Hepatocyte (in vitro differentiated cells): ENCODE measurements around the gene HECW1. TPM values are rescaled to one million over a fixed set of nuclear protein-coding genes. Genes with fewer than 3 reads are reported as not detected.
"Not testable (repeated sequence)": the region's sequence is repeated elsewhere in the genome, so short reads cannot be mapped to it uniquely, and the experiment has no call there.

ENCODE experiments used
- DNase-seq: peaks from one replicate; pipeline ENCODE4 v3.0.0-alpha.2; 2016; ENCODE audit warnings: low spot score
- H2AFZ ChIP-seq: fragments of 200-600 bp; sonication (generic); 2 replicates; pipeline ENCODE4 v1.6.0; 2016; ENCODE audit warnings: antibody characterized with exemption, mild to moderate bottlenecking
- H3K27ac ChIP-seq: fragments of 200-600 bp; sonication (generic); 2 replicates; pipeline ENCODE4 v1.5.1; 2016; ENCODE audit warnings: mild to moderate bottlenecking
- H3K27me3 ChIP-seq: fragments of 200-600 bp; sonication (generic); 2 replicates; pipeline ENCODE4 v1.6.1; 2016
- H3K36me3 ChIP-seq: fragments of 200-600 bp; sonication (generic); replicated peaks from 2 replicates; pipeline ENCODE4 v1.5.1; 2016; ENCODE audit warnings: low read depth; ENCODE audit not compliant: insufficient read depth
- H3K4me1 ChIP-seq: fragments of 200-600 bp; sonication (generic); 2 replicates; pipeline ENCODE4 v1.5.1; 2016; ENCODE audit warnings: mild to moderate bottlenecking, moderate library complexity; ENCODE audit not compliant: insufficient read depth
- H3K4me2 ChIP-seq: fragments of 200-600 bp; sonication (generic); 2 replicates; pipeline ENCODE4 v1.6.0; 2016
- H3K4me3 ChIP-seq: fragments of 200-600 bp; sonication (generic); 2 replicates; pipeline ENCODE4 v1.5.1; 2016; ENCODE audit warnings: mild to moderate bottlenecking
- H3K79me2 ChIP-seq: fragments of 200-600 bp; sonication (generic); 2 replicates; pipeline ENCODE4 v1.6.0; 2017; ENCODE audit warnings: mild to moderate bottlenecking
- H3K9me2 ChIP-seq: fragments of 200-600 bp; sonication (generic); replicated peaks from 2 replicates; pipeline ENCODE4 v1.6.0; 2017; ENCODE audit warnings: mild to moderate bottlenecking; ENCODE audit not compliant: insufficient read depth
- H3K9me3 ChIP-seq: fragments of 200-600 bp; sonication (generic); 2 replicates; pipeline ENCODE4 v1.5.1; 2016; ENCODE audit warnings: low read depth, mild to moderate bottlenecking
- H4K20me1 ChIP-seq: fragments of 200-600 bp; sonication (generic); 2 replicates; pipeline ENCODE4 v1.6.0; 2016; ENCODE audit warnings: mild to moderate bottlenecking; ENCODE audit not compliant: insufficient read depth, poor library complexity, severe bottlenecking
- EZH2 ChIP-seq: fragments of 200-600 bp; sonication (generic); IDR thresholded peaks from 2 replicates; pipeline ENCODE4 v1.6.1; 2016; ENCODE audit warnings: antibody characterized with exemption, mild to moderate bottlenecking, borderline replicate concordance
- EZH2phosphoT487 ChIP-seq: fragments of 200-600 bp; sonication (generic); IDR thresholded peaks from one replicate; pipeline ENCODE4 v1.6.1; 2018; ENCODE audit warnings: antibody characterized with exemption, mild to moderate bottlenecking, low read depth, moderate library complexity; ENCODE audit not compliant: unreplicated experiment, severe bottlenecking
- WGBS: methylation state at CpG from one replicate; pipeline ENCODE4 v1.1.6; 2016; ENCODE audit warnings: low lambda C conversion rate; ENCODE audit errors: missing lambda C conversion rate; 5-methylcytosine and 5-hydroxymethylcytosine counted together
- polyA plus RNA-seq: library from polyadenylated mRNA; unstranded; fragments of >200 nt; fragmentation: Nextera tagmentation; extraction: Ambion mirVana; gene quantifications from 2 replicates; pipeline ENCODE4 v1.2.1, GENCODE V29; 2016
- total RNA-seq: library from RNA; depleted of rRNA; stranded (reverse); fragments of >200 nt; gene quantifications from 2 replicates; pipeline ENCODE4 v1.2.3, GENCODE V29; 2014
- TF ChIP-seq, protein P1 (sequence below): fragments of 200-600 bp; sonication (generic); IDR thresholded peaks from 2 replicates; pipeline ENCODE4 v1.5.1; 2016; ENCODE audit warnings: antibody characterized with exemption, mild to moderate bottlenecking; ENCODE audit not compliant: poor library complexity

Gene HECW1
- total and polyA plus RNA-seq, 2 experiments from 2014 or later: 1.5 to 7.6 TPM

DNA sequence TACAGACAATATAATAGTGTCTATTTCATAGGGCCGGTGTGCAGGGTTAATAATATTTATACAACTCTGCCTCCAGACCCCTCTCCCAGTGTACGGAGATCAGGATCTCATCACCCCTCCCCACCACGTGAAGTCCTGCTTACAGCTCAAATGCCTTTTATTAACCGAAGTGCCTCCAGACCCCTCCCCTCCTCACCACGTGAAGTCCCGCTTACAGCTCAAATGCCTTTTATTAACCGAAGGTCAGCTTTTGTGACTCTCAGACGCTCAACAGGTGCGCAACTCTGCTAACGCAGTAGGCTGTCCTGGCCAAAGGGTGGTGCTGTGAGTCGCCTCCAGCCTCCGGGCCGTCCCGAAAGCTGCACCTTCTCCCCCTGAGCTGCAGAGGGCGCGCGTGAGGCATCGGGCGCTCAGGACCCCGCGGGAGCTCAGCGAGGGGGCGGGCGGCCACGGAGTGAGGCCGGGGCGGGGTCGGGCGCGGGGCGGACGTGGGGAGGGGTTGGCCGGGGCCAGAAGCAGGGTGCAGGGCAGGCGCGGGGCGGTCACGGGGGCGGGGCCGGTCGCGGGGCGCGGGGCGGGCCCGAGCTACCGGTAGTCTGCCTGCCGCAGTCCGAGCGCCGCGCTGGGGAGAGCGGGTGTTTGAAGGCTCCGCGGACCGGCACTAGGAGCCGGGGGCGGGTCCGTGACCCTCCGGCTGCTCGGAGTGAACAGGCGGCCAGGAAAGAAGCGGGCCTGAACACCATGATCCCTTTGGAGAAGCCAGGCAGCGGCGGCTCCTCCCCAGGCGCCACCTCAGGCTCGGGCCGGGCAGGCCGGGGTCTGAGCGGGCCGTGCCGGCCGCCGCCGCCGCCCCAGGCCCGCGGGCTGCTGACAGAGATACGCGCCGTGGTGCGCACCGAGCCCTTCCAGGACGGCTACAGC lies 470.3 kb downstream of the HECW1 start, which contains the start of gene STK17A:
TSS of gene STK17A (plus strand) at position 606 of the 921 bp plus-strand sequence. CDS start at position 742, 136 bp downstream.
- H3K9me3 ChIP-seq: no peaks in the 10 kb centered on the region
- H3K4me2 ChIP-seq: peak within 1 kb of the TSS; percentile 87
- peaks cover 38% of the 10 kb centered on the region for H3K79me2 ChIP-seq
- DNase-seq: peak; percentile 96
- peak within 1 kb of the TSS; percentile 46 for H2AFZ ChIP-seq
- WGBS: 3% methylated on average over 42 of the region's 83 CpGs
- TF ChIP-seq EZH2phosphoT487: no peak
- TF ChIP-seq, protein P1, sequence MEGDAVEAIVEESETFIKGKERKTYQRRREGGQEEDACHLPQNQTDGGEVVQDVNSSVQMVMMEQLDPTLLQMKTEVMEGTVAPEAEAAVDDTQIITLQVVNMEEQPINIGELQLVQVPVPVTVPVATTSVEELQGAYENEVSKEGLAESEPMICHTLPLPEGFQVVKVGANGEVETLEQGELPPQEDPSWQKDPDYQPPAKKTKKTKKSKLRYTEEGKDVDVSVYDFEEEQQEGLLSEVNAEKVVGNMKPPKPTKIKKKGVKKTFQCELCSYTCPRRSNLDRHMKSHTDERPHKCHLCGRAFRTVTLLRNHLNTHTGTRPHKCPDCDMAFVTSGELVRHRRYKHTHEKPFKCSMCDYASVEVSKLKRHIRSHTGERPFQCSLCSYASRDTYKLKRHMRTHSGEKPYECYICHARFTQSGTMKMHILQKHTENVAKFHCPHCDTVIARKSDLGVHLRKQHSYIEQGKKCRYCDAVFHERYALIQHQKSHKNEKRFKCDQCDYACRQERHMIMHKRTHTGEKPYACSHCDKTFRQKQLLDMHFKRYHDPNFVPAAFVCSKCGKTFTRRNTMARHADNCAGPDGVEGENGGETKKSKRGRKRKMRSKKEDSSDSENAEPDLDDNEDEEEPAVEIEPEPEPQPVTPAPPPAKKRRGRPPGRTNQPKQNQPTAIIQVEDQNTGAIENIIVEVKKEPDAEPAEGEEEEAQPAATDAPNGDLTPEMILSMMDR: peak; percentile 99
- peak within 1 kb of the TSS; percentile 81 for H3K4me3 ChIP-seq
- H4K20me1 ChIP-seq: peaks cover 19% of the 10 kb centered on the region
- H3K9me2 ChIP-seq: no peaks in the 10 kb centered on the region
- H3K27ac ChIP-seq: peak within 1 kb of the TSS; percentile 78
- H3K27me3 ChIP-seq: no peaks in the 10 kb centered on the region
- no peaks in the 10 kb centered on the region for H3K36me3 ChIP-seq
- H3K4me1 ChIP-seq: peaks cover 18% of the 10 kb centered on the region

DNA sequence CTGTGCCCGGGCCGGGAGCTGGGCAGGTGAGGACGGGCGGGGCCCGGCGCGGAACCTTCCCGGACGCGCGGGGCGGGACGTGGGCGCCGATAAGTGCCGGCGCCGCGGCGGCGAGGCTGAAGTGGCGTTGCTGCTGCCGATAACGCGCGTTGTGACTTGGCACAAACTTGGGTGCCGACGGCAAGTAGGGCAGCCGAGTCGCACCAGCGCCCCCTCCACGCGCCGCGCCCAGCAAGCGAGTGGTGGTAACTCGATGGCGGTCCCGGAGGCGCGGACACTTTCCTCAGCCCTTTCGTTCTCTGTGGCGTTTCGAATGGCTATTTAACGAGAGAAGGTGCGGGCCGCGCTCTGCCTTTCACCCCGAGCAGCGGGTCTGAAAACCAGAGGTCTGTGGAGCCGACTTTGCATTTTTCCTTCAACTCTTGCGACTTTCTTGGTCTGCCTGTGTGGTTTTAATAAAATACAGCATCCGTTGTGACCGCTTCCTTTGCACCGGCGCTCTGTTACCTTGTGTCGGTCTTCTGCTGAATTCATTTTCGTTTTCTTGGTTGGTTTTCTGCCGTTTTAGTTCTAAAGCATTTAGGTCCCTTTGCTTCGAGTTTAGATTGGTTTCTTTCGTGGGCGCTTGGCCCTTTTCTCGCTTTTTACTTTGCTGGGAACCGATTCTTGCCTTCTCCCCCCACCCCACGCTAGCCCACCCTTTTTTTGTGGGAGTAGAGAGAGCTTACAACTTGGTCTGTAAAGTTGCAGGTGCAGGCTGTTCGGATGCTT lies 471.2 kb downstream of the HECW1 start:
- Histone ChIP-seq H2AFZ (peak overlapping the region; percentile 46), H3K9me3 (no peaks in the 10 kb centered on the region), H3K79me2 (peaks cover 47% of the 10 kb centered on the region), H3K4me2 (peak overlapping the region; percentile 87), H3K36me3 (no peaks in the 10 kb centered on the region), H4K20me1 (peaks cover 23% of the 10 kb centered on the region), H3K27me3 (no peaks in the 10 kb centered on the region), H3K4me1 (peaks cover 18% of the 10 kb centered on the region), H3K9me2 (no peaks in the 10 kb centered on the region), H3K4me3 (peak overlapping the region; percentile 81), H3K27ac (peak overlapping the region; percentile 78)
- WGBS: 1% methylated on average over 45 of the region's 66 CpGs
- TF ChIP-seq EZH2 (no peak), EZH2phosphoT487 (no peak)
- TF ChIP-seq, protein P1: peak; percentile 20
- peak; percentile 78 for DNase-seq

DNA sequence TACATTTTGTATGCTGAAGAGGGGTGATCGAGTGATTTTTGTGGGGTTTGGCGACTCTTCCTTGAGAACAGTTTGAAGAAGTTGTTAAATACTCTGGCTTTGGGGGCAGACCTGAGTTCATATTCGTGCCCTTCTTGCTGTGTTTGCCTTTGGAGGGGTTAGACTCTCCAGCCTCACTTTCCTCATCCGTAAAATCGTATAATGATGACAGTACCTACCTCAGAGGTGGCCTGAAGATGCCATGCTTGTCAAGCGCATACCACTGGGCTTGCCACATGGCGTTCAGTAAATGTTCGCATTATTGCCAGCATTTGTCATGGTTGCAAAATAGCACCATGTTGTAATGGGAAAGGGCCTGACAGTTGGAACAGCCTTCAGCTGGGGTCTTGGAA lies 471.7 kb downstream of the HECW1 start:
- peak overlapping the region; percentile 87 for H3K4me2 ChIP-seq
- no peaks in the 10 kb centered on the region for H3K9me3 ChIP-seq
- peaks cover 18% of the 10 kb centered on the region for H3K4me1 ChIP-seq
- 16% methylated on average over 8 of the region's 8 CpGs for WGBS
- peak overlapping the region; percentile 81 for H3K4me3 ChIP-seq
- H3K27me3 ChIP-seq: no peaks in the 10 kb centered on the region
- H3K36me3 ChIP-seq: no peaks in the 10 kb centered on the region
- peak overlapping the region; percentile 46 for H2AFZ ChIP-seq
- peaks cover 52% of the 10 kb centered on the region for H3K79me2 ChIP-seq
- DNase-seq: peak; percentile 38
- no peaks in the 10 kb centered on the region for H3K9me2 ChIP-seq
- TF ChIP-seq, protein P1: no peak
- TF ChIP-seq EZH2phosphoT487: no peak
- TF ChIP-seq EZH2: no peak
- H4K20me1 ChIP-seq: peaks cover 23% of the 10 kb centered on the region
- peak overlapping the region; percentile 78 for H3K27ac ChIP-seq

DNA sequence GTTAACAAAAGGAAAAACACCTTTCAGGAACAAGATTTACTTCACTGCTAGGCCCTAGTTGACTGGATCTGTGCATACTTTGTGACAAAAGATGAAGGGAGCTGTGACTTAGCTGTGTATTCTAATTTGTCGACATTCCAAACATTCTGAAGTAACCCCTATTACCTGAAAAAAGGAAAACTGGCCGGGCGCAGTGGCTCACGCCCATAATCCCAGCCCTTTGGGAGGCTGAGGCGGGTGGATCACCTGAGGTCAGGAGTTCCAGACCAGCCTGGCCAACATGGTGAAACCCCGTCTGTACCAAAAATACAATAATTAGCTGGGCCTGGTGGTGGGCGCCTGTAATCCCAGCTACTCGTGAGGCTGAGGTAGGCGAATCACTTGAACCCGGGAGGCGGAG lies 472.3 kb downstream of the HECW1 start:
- H3K27me3 ChIP-seq, DNase-seq, H3K36me3 ChIP-seq, H3K9me3 ChIP-seq, H3K9me2 ChIP-seq, H2AFZ ChIP-seq: not testable (repeated sequence)
- Histone ChIP-seq H3K4me2 (peak overlapping the region; percentile 87), H3K27ac (peak overlapping the region; percentile 78), H3K79me2 (peaks cover 58% of the 10 kb centered on the region), H4K20me1 (peaks cover 23% of the 10 kb centered on the region), H3K4me3 (peak overlapping the region; percentile 81), H3K4me1 (peaks cover 18% of the 10 kb centered on the region)
- WGBS: 90% methylated on average over 11 of the region's 11 CpGs
